ENCODE data around the gene CHD5.

The CHD5 gene

GRCh38 chr1:6113745-6114144 lies 66.4 kb downstream of the CHD5 start:
- DNase-seq (ENCODE audit: low read depth in 2 of 2) = no peak

- DNase-seq (ENCODE audit: low read depth in 2 of 2) = no peak
Observed at GRCh38 chr1:6113116-6113515, 67.0 kb downstream of the CHD5 start.

- no peak for DNase-seq (ENCODE audit: low read depth in 2 of 2)
Observed at GRCh38 chr1:6112690-6113005, 67.5 kb downstream of the CHD5 start.

GRCh38 chr1:6111991-6112689 lies 68.0 kb downstream of the CHD5 start:
- DNase-seq (ENCODE audit: low read depth in 2 of 2) = no peak

- DNase-seq (ENCODE audit: low read depth in 2 of 2) = no peak
Observed at GRCh38 chr1:6111571-6111970, 68.5 kb downstream of the CHD5 start.

GRCh38 chr1:6110326-6110725 lies 69.8 kb downstream of the CHD5 start:
- no peak for DNase-seq (ENCODE audit: low read depth in 2 of 2)

GRCh38 chr1:6109688-6110087 lies 70.4 kb downstream of the CHD5 start:
- no peak for DNase-seq (ENCODE audit: low read depth in 2 of 2)

- DNase-seq (ENCODE audit: low read depth in 2 of 2) = no peak
Observed at GRCh38 chr1:6108937-6109614, 71.0 kb downstream of the CHD5 start.

- no peak for DNase-seq (ENCODE audit: low read depth in 2 of 2)
Observed at GRCh38 chr1:6108476-6108875, 71.6 kb downstream of the CHD5 start.

- no peak for DNase-seq (ENCODE audit: low read depth in 2 of 2)
Observed at GRCh38 chr1:6107409-6108356, 72.4 kb downstream of the CHD5 start.

- no peak for DNase-seq (ENCODE audit: low read depth in 2 of 2)
Observed at GRCh38 chr1:6106977-6107376, 73.1 kb downstream of the CHD5 start.

- DNase-seq (ENCODE audit: low read depth in 2 of 2) = no peak
Observed at GRCh38 chr1:6106321-6106731, 73.8 kb downstream of the CHD5 start.

- no peak for DNase-seq (ENCODE audit: low read depth in 2 of 2)
Observed at GRCh38 chr1:6105763-6106162, 74.4 kb downstream of the CHD5 start.

GRCh38 chr1:6105218-6105679 lies 74.9 kb downstream of the CHD5 start:
- DNase-seq (ENCODE audit: low read depth in 2 of 2) = no peak

GRCh38 chr1:6104631-6105030 lies 75.5 kb downstream of the CHD5 start:
- DNase-seq (ENCODE audit: low read depth in 2 of 2) = no peak

GRCh38 chr1:6103854-6104530 lies 76.1 kb downstream of the CHD5 start:
- DNase-seq (ENCODE audit: low read depth in 2 of 2) = no peak

GRCh38 chr1:6103111-6103853 lies 76.8 kb downstream of the CHD5 start:
- no peak for DNase-seq (ENCODE audit: low read depth in 2 of 2)

GRCh38 chr1:6102532-6102845 lies 77.6 kb downstream of the CHD5 start:
- no peak for DNase-seq (ENCODE audit: low read depth in 2 of 2)

GRCh38 chr1:6101826-6102531 lies 78.1 kb downstream of the CHD5 start:
- no peak for DNase-seq (ENCODE audit: low read depth in 2 of 2)

GRCh38 chr1:6100861-6101783 lies 79.0 kb downstream of the CHD5 start:
- no peak for DNase-seq (ENCODE audit: low read depth in 2 of 2)
